MM.1S (cell line): ENCODE data around the gene NRG3.

ENCODE experiments used
- EZH2 ChIP-seq: fragments of 300-600 bp; sonication (generic); optimal IDR thresholded peaks from 2 replicates; pipeline ENCODE3; 2017; ENCODE audit warnings: low read depth, mild to moderate bottlenecking, antibody characterized with exemption, low read length, mixed read lengths
- EZH2phosphoT487 ChIP-seq: fragments of 300-600 bp; sonication (generic); IDR thresholded peaks from 2 replicates; pipeline ENCODE4 v1.6.1; 2018; ENCODE audit warnings: antibody characterized with exemption, low read length
- TF ChIP-seq, protein P1 (sequence below): fragments of 300-600 bp; sonication (generic); IDR thresholded peaks from 2 replicates; pipeline ENCODE4 v1.5.1; 2016; ENCODE audit warnings: antibody characterized with exemption, low read length, mixed read lengths

DNA sequence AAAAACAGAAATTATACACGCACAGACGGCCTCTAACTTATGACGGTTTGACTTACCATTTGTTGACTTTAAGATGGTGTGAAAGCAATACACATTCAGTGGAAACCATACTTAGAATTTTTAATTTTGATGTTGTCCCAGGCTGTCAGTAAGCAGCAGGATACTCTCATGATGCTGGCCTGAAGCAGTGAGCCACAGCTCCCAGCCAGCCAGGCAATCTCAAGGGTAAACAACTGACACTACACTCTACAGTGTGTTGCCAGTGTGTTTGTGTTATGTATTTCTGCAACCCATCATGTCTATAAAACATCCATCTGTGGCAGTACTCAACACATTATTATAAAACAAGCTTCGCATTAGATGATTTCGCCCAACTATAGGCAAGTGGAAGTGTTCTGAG is 747.5 kb downstream of the NRG3 start:
- TF ChIP-seq EZH2: no peak
- TF ChIP-seq EZH2phosphoT487: no peak
- TF ChIP-seq, protein P1, sequence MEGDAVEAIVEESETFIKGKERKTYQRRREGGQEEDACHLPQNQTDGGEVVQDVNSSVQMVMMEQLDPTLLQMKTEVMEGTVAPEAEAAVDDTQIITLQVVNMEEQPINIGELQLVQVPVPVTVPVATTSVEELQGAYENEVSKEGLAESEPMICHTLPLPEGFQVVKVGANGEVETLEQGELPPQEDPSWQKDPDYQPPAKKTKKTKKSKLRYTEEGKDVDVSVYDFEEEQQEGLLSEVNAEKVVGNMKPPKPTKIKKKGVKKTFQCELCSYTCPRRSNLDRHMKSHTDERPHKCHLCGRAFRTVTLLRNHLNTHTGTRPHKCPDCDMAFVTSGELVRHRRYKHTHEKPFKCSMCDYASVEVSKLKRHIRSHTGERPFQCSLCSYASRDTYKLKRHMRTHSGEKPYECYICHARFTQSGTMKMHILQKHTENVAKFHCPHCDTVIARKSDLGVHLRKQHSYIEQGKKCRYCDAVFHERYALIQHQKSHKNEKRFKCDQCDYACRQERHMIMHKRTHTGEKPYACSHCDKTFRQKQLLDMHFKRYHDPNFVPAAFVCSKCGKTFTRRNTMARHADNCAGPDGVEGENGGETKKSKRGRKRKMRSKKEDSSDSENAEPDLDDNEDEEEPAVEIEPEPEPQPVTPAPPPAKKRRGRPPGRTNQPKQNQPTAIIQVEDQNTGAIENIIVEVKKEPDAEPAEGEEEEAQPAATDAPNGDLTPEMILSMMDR: no peak
